K562 (cell line): ENCODE measurements around the gene ZBTB2. TPM values are rescaled to one million over a fixed set of nuclear protein-coding genes. Genes with fewer than 3 reads are reported as not detected.

Experiments used
- ASH1L ChIP-seq: fragments of 450-650 bp; IDR thresholded peaks from 2 replicates; pipeline ENCODE4 v1.6.1; 2018; ENCODE audit warnings: borderline replicate concordance, mild to moderate bottlenecking, low read depth; ENCODE audit not compliant: partially characterized antibody
- BCLAF1 ChIP-seq, 2 experiments: fragments of 450-650 bp in 1 of 2; IDR thresholded peaks; 2 replicates each; pipeline ENCODE4 v1.6.1; 2011 to 2017; ENCODE audit warnings: low read depth in 2 of 2, antibody characterized with exemption in 1 of 2, borderline replicate concordance in 1 of 2, low read length in 1 of 2, mild to moderate bottlenecking in 1 of 2, mixed read lengths in 1 of 2; ENCODE audit not compliant: control insufficient read depth in 1 of 2
- CREB1 ChIP-seq, 2 experiments: sonication (generic) in 1 of 2; formaldehyde crosslinking in 1 of 2; IDR thresholded peaks; 2 replicates each; pipeline versions ENCODE4 v1.6.1 to v1.8.0; 2012 to 2022; ENCODE audit warnings: inconsistent platforms in 1 of 2, mild to moderate bottlenecking in 1 of 2, missing genetic modification reagents in 1 of 2, moderate library complexity in 1 of 2
- FOXP1 ChIP-seq: sonication (generic); formaldehyde crosslinking; IDR thresholded peaks from 2 replicates; pipeline ENCODE4 v1.8.0; 2022; ENCODE audit warnings: mild to moderate bottlenecking, missing genetic modification reagents
- GATAD2B ChIP-seq: fragments of 450-650 bp; IDR thresholded peaks from 2 replicates; pipeline ENCODE4 v1.6.1; 2017; ENCODE audit warnings: mild to moderate bottlenecking, borderline replicate concordance
- GTF2A2 ChIP-seq: IDR thresholded peaks from 2 replicates; pipeline ENCODE4 v1.6.1; 2016; ENCODE audit warnings: mild to moderate bottlenecking, missing genetic modification characterization, missing compliant biosample characterization
- HES1 ChIP-seq: fragments of 450-650 bp; IDR thresholded peaks from 2 replicates; pipeline ENCODE4 v1.6.1; 2016; ENCODE audit warnings: low read depth, mild to moderate bottlenecking, moderate library complexity
- HMGN3 ChIP-seq: IDR thresholded peaks from 2 replicates; pipeline ENCODE4 v1.6.1; 2011; ENCODE audit warnings: borderline replicate concordance, low read depth, mild to moderate bottlenecking, mixed read lengths, low read length; ENCODE audit not compliant: insufficient read length; ENCODE audit errors: extremely low read depth
- JUNB ChIP-seq: fragments of 450-650 bp; formaldehyde crosslinking; conservative IDR thresholded peaks from 2 replicates; pipeline ENCODE4 v1.4.0; 2020; ENCODE audit warnings: mild to moderate bottlenecking
- KAT7 ChIP-seq: sonication (generic); formaldehyde crosslinking; IDR thresholded peaks from 2 replicates; pipeline ENCODE4 v1.8.0; 2022; ENCODE audit warnings: missing genetic modification reagents, mild to moderate bottlenecking, borderline replicate concordance
- NUFIP1 ChIP-seq: fragments of 450-650 bp; IDR thresholded peaks from 2 replicates; pipeline ENCODE4 v1.6.1; 2018; ENCODE audit not compliant: partially characterized antibody
- POLR2AphosphoS5 ChIP-seq: IDR thresholded peaks from 2 replicates; pipeline ENCODE4 v1.6.1; 2011; ENCODE audit warnings: mild to moderate bottlenecking, low read depth, low read length, moderate library complexity; ENCODE audit not compliant: control insufficient read depth, insufficient read depth
- PRMT5 ChIP-seq: sonication (generic); formaldehyde crosslinking; IDR thresholded peaks from 2 replicates; pipeline ENCODE4 v1.5.0; 2020; ENCODE audit warnings: missing genetic modification reagents
- RNF219 ChIP-seq: fragments of 250-450 bp; sonication (Bioruptor Pico); IDR thresholded peaks from 2 replicates; pipeline ENCODE4 v1.5.0; 2022; ENCODE audit warnings: mild to moderate bottlenecking
- THAP12 ChIP-seq: fragments of 250-450 bp; sonication (Bioruptor Pico); IDR thresholded peaks from 2 replicates; pipeline ENCODE4 v1.9.0; 2021; ENCODE audit warnings: mild to moderate bottlenecking, inconsistent platforms
- ZBTB1 ChIP-seq: sonication (generic); formaldehyde crosslinking; IDR thresholded peaks from 2 replicates; pipeline ENCODE4 v1.8.1; 2023; ENCODE audit warnings: missing genetic modification reagents, low read depth, mild to moderate bottlenecking, borderline replicate concordance
- ZNF785 ChIP-seq: fragments of 250-450 bp; sonication (Bioruptor Pico); IDR thresholded peaks from 2 replicates; pipeline ENCODE4 v1.4.0; 2020; ENCODE audit warnings: mild to moderate bottlenecking
- polyA plus RNA-seq, 8 experiments: library from polyadenylated mRNA; depleted of rRNA in 4 of 8; stranded (reverse) in 5 of 8; unstranded in 3 of 8; fragments of >200 nt; fragmentation: Nextera tagmentation in 2 of 8; fragmentation: Illumina TruSeq in 1 of 8; extraction: Ambion mirVana in 2 of 8; extraction: Trizol in 1 of 8; gene quantifications; 2 replicates each; pipeline versions ENCODE4 v1.2.1 to v1.2.3, GENCODE V29; 2011 to 2014; ENCODE audit warnings: inconsistent platforms in 1 of 8, missing spikeins in 1 of 8
- total RNA-seq, 7 experiments: library from RNA; depleted of rRNA in 6 of 7; stranded (reverse); fragments of >200 nt in 6 of 7; fragmentation: Illumina TruSeq in 2 of 7; extraction: Trizol in 2 of 7; gene quantifications; 2 replicates each; pipeline versions ENCODE4 v1.2.1 to v1.2.3, GENCODE V29; 2011 to 2021; ENCODE audit warnings: low replicate concordance in 1 of 7

Gene ZBTB2
- total and polyA plus RNA-seq, 9 of the 15 experiments (the other 6 are each of a cell fraction or from before 2014, with no cell fraction given): 5.1 to 26.2 (median 16.4) TPM

GRCh38 chr6:151391471-151392413 lies at the start of gene ZBTB2 (continued):
- TF ChIP-seq ZBTB1 (CRISPR knock-in tag) (no peak), RNF219 (CRISPR knock-in tag) (no peak), THAP12 (CRISPR knock-in tag) (no peak), CREB1 (IDR thresholded peaks at IDR 0.05) (no peak; the same call in 1 of the 2 replicates), CREB1 (CRISPR knock-in tag; IDR thresholded peaks at IDR 0.05) (no peak), BCLAF1 (IDR thresholded peaks at IDR 0.05; ENCODE audit: borderline replicate concordance in 1 of 2, control insufficient read depth in 1 of 2, low read depth in 2 of 2, low read length in 1 of 2) (no peak), NUFIP1 (no peak), FOXP1 (CRISPR knock-in tag) (0 out of 2 replicates have a peak, but pooled peaks have one; percentile 68), ASH1L (no peak), GATAD2B (no peak), ZNF785 (CRISPR knock-in tag) (no peak), POLR2AphosphoS5 (peak; percentile 31), JUNB (CRISPR knock-in tag) (no peak), GTF2A2 (no peak), PRMT5 (CRISPR knock-in tag) (no peak), HMGN3 (no peak), KAT7 (no peak), HES1 (no peak)
